Measurements from ENCODE around the gene ADGRG1. TPM values are rescaled to one million over a fixed set of nuclear protein-coding genes. Genes with fewer than 3 reads are reported as not detected.

The ADGRG1 gene
- total RNA-seq, 1 donor from 2014 or later = 116 TPM

- no peaks in the 10 kb centered on the region for H3K36me3 Mint-ChIP-seq (ENCODE audit: unreplicated experiment)
Measured at GRCh38 chr16:57642160-57643135, 14.0 kb downstream of the ADGRG1 start.

DNA sequence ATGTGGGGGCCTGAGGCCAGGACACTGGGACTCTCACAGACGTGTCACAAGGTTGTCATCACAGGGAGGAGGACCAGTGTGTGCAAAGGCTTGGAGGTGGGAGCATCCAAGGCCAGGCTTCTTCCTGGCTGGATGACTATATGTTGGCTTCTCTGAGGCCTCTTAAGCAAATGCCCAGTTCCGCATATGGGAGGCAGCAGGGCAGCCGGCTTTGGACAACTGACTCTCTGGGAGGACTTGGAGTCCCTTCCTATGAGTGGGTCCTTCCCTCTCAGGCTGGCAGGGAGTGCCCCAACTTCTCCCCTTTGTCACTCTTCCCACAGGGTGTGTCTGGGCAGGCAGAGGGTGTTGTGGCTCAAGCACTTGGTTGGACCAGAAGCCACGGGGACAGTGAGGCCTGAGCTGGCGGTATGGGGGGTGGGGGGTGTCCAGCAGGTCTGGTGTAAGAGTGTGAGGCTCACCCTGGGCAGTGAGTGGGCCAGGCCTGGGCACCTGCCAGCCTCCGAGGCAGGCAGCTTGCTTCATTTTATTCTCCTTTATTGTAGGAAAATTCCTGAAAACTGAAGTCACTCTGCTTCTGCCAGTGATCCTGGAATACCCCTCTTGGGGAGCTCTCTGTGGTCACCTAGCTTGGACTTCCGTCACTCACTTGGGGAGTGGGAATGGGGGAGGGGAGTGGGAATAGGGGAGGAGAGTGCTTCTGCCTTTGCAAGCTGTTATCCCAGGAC is 14.9 kb downstream of the ADGRG1 start:
- peaks cover 18% of the 10 kb centered on the region for H3K9me3 Mint-ChIP-seq (ENCODE audit: unreplicated experiment)
- H3K27ac Mint-ChIP-seq (ENCODE audit: unreplicated experiment) = no peak overlapping the region
- no peak for TF ChIP-seq CTCF (IDR thresholded peaks at IDR 0.05; ENCODE audit: partially characterized antibody, unreplicated experiment)
- H3K27me3 Mint-ChIP-seq (ENCODE audit: unreplicated experiment) = peaks cover 6% of the 10 kb centered on the region
- DNase-seq = no peak
- no peaks in the 10 kb centered on the region for H3K36me3 Mint-ChIP-seq (ENCODE audit: unreplicated experiment)
- peaks cover 22% of the 10 kb centered on the region for H3K4me1 Mint-ChIP-seq (ENCODE audit: low read depth, unreplicated experiment)
- peak overlapping the region; percentile 34 for H3K4me3 Mint-ChIP-seq (ENCODE audit: unreplicated experiment)

More at GRCh38 chr16:57642160-57643135, 14.0 kb downstream of the ADGRG1 start:
- peak overlapping the region; percentile 37 for H3K4me3 Mint-ChIP-seq (ENCODE audit: unreplicated experiment)
- H3K4me1 Mint-ChIP-seq (ENCODE audit: low read depth, unreplicated experiment) = peaks cover 26% of the 10 kb centered on the region
- no peak for TF ChIP-seq CTCF (IDR thresholded peaks at IDR 0.05; ENCODE audit: partially characterized antibody, unreplicated experiment)
- H3K9me3 Mint-ChIP-seq (ENCODE audit: unreplicated experiment) = peaks cover 18% of the 10 kb centered on the region
- H3K27me3 Mint-ChIP-seq (ENCODE audit: unreplicated experiment) = peaks cover 6% of the 10 kb centered on the region
- peak; percentile 56 for DNase-seq
- H3K27ac Mint-ChIP-seq (ENCODE audit: unreplicated experiment) = peak overlapping the region; percentile 10

DNA sequence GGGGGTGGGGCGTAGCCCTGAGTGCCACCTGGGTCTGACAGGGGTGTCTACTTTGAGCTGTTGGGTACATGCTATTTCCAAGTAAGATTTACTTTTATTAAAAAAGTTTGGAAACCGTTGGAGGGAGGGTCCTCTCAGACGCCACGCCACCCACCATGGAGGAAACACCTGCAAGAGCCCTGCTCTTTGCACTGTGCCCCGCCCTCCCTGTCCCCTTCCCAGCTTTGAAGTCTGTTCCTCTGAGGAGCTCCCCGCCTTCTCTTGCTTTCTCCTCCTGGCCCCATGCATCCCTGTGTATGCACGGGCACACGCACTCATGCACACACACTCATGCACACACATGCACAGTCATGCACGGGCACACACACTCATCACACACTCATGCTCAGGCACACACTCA is 15.5 kb downstream of the ADGRG1 start:
- DNase-seq = no peak
- Mint-ChIP-seq H3K27ac (ENCODE audit: unreplicated experiment) (no peak overlapping the region), H3K4me3 (ENCODE audit: unreplicated experiment) (no peak overlapping the region), H3K36me3 (ENCODE audit: unreplicated experiment) (no peaks in the 10 kb centered on the region), H3K27me3 (ENCODE audit: unreplicated experiment) (peaks cover 6% of the 10 kb centered on the region), H3K4me1 (ENCODE audit: low read depth, unreplicated experiment) (peaks cover 22% of the 10 kb centered on the region), H3K9me3 (ENCODE audit: unreplicated experiment) (peaks cover 18% of the 10 kb centered on the region)
- no peak for TF ChIP-seq CTCF (IDR thresholded peaks at IDR 0.05; ENCODE audit: partially characterized antibody, unreplicated experiment)

DNA sequence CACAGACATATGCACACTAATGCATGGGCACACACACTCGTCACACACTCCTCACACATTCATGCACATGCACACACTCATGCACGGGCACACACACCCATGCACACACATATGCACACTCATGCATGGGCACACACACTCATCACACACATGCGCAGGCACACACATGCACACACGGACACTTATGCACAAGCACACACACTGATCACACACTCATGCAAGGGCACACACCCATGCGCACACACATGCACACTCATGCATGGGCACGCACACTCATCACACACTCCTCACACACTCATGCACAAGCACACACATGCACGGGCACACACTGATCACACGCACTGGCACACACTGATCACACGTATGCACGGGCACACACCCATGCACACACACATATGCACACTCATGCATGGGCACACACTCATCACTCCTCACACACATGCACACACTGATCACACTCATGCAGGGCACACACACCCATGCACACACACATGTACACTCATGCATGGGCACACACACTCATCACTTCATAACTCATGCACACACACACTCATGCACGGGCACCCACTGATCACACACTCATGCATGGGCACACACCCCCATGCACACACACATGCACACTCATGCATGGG is 16.1 kb downstream of the ADGRG1 start:
- H3K36me3 Mint-ChIP-seq (ENCODE audit: unreplicated experiment) = no peaks in the 10 kb centered on the region
- peaks cover 19% of the 10 kb centered on the region for H3K4me1 Mint-ChIP-seq (ENCODE audit: low read depth, unreplicated experiment)
- no peak overlapping the region for H3K27ac Mint-ChIP-seq (ENCODE audit: unreplicated experiment)
- no peak for TF ChIP-seq CTCF (IDR thresholded peaks at IDR 0.05; ENCODE audit: partially characterized antibody, unreplicated experiment)
- H3K27me3 Mint-ChIP-seq (ENCODE audit: unreplicated experiment) = peaks cover 5% of the 10 kb centered on the region
- H3K4me3 Mint-ChIP-seq (ENCODE audit: unreplicated experiment) = no peak overlapping the region
- no peak for DNase-seq
- H3K9me3 Mint-ChIP-seq (ENCODE audit: unreplicated experiment) = peaks cover 18% of the 10 kb centered on the region

All from glutamatergic neuron (in vitro differentiated cells).